Stimulated activated naive CD4-positive, alpha-beta T cell treated with Interleukin-2 at 50 U/mL for 16 hours (primary cell): ENCODE results near the gene REEP1.
"Not testable (repeated sequence)": the region's sequence is repeated elsewhere in the genome, so short reads cannot be mapped to it uniquely, and the experiment has no call there.

Experiments
- DNase-seq: peaks from one replicate; lab custom pipeline; 2025; lab: John Stamatoyannopoulos, UW

The REEP1 gene

DNA sequence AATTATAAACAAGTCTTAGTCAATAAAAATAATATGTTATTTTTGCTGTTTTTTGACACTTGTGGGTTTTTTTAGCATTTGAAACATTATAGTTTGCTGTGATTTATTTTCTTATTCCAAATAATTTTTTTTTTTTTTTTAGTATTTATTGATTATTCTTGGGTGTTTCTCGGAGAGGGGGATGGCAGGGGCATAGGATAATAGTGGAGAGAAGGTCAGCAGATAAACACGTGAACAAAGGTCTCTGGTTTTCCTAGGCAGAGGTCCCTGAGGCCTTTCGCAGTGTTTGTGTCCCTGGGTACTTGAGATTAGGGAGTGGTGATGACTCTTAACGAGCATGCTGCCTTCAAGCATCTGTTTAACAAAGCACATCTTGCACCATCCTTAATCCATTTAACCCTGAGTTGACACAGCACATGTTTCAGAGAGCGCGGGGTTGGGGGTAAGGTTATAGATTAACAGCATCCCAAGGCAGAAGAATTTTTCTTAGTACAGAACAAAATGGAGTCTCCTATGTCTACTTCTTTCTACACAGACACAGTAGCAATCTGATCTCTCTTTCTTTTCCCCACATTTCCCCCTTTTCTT lies 8.5 kb upstream of the REEP1 start:
- not testable (repeated sequence) for DNase-seq

DNA sequence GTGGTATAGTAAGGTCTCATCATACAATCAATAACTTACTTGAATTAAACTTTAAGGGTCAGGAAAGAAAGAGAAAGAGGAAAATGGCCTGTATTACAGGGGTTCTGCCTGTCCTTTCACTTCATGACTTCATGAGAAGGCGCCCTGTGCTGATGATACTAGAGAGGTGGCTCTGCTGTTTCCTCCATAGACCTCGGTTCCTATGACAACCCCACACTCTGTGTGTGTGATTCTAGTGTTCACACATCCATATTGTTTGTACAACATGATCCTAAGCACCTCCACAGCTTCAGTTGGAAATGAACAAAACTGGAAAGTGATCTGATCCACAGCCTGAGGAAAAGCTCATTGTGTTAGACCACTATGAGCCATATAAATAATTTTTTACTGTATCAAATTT lies 7.0 kb upstream of the REEP1 start:
- DNase-seq: no peak

DNA sequence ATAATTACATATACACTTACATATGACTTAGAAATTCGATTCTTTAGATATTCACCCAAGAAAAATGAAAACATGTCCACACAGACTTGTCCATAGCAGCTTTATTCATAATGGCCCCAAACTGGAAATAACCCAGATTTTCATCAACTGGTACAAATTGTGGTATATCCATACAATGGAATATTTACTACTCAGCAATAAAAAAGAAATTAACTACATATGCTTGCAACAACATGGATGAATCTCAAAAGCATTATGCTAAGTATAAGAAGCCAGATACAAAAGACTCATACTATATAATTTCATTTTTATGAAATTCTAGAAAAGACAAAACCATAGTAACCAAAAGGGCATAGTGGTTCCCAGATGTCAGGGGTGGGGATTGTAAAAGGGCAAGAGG lies 5.1 kb upstream of the REEP1 start:
- no peak for DNase-seq

DNA sequence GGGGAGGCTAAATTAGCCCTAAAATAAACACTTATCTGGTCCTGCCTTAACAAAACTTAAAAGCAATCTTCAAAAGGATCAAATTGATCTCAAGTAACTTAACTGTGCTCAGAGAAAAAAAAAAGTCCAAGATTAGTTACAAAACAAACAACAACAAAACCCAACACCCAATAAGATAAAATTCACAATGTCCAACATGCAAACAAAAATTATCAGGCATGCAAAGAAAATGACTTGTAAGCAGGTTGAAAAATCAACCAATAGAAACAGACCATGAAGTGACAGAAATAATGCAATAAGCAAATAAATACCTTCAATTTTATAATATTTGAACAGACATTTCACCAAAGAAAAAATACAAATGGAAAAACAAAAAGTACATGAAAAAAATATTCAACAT lies 4.0 kb upstream of the REEP1 start:
- no peak for DNase-seq

- DNase-seq: no peak
Observed at GRCh38 chr2:86338778-86339295, 1.4 kb upstream of the REEP1 start.

DNA sequence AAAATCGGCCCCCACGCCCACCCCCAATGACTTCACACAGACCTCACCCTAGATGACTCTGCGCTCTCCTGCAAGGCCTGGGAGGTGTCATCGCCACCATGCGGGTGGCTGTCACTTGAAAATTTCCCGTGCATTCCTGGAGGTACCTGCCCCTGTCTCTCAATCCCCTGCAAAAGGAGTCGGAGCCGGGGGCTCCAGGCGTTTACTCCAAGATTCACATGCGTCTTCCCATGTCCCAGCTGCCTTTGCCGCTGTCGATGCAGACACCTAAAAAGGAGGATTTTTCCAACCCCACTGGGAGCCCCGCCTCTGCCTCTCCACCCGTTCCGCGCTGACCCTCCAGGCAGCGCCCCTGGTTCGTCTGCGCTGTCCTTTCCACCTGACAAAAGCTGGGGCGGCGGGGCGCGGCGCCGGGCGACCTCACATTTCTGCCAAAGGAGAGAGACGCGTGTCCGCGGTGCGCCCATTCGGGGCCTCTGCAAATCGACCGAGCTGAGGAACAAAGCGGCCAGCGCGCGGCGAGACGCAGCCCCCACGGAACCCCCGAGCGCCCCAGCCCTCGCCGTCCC lies 667 bp downstream of the REEP1 start:
- DNase-seq: no peak

- no peak for DNase-seq
Observed at GRCh38 chr2:86335865-86336674, 1.4 kb downstream of the REEP1 start.

DNA sequence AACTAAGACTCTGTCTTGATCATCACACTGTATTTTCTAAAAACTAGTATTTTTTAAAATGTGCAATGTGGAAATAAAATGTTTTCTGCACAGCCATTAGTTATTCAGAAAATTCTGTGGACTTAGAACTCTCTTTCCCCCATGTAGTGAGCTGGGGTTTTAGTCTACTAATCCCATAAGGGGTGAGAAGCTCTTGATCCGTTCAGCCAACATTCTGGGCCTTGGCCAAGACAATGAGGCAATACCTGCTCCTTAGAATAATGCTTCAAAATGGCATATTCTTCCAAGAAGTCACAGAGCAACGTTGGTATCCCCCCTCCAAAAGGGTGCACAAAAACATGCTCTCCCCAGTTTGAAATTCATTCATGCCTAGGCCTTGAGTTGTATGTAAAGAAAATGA lies 4.0 kb downstream of the REEP1 start:
- DNase-seq: no peak

- no peak for DNase-seq
Observed at GRCh38 chr2:86332654-86333053, 4.8 kb downstream of the REEP1 start.

GRCh38 chr2:86331384-86331783 lies 6.0 kb downstream of the REEP1 start:
- no peak for DNase-seq

- DNase-seq: no peak
Observed at GRCh38 chr2:86330001-86330400, 7.4 kb downstream of the REEP1 start.

DNA sequence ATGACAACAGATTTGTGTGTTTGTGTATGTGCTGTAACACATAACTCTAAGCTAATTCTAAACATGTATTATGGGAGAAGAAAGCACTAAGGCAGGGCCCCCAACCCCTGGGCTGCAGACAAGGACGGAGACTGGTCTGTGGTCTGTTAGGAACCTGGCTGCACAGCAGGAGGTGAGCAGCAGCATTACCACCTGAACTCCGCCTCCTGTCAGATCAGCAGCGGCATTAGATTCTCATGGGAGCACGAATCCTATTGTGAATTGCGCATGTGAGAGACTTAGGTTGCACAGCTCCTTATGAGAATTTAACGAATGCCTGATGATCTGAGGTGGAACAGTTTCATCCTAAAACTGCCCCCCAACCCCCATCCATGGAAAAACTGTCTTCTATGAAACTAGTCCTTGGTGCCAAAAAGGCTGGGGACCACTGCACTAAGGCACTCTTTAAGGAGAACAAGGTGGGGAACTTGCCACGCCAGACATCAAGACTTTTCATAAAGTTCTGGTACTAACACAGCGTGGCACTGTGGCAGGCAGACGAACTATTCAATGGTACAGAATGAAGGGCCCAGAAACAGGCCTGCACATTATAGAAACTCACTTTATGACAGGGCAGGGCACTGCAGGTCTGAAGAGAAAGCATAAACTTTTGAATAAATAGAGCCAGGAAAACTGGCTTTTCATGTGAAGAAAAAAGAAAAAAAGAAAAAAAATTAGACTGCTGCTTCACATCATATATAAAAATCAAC lies 14.0 kb downstream of the REEP1 start:
- DNase-seq: no peak

- DNase-seq: no peak
Observed at GRCh38 chr2:86319700-86320580, 17.5 kb downstream of the REEP1 start.

DNA sequence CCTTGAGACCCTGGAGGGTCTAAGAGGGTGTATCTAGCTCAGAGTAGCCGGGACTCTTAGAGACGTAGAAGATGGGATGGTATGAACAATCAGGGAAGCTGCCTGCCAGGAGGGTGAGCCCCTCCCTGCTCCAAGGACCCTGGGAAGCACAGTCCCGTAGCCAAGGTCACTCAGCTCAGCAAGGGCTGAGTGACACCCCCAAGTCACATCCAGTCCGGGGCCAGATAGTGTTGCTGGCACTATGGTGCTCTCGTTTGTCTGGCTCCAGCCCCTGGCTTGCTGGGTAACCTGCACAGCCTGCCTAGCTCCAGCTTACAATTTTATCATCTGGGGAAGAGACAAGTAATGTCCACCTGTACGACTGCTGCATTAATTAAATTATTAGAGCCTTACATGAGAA lies 22.3 kb downstream of the REEP1 start:
- DNase-seq: no peak

GRCh38 chr2:86314125-86314524 lies 23.3 kb downstream of the REEP1 start:
- DNase-seq: no peak

- no peak for DNase-seq
Observed at GRCh38 chr2:86313341-86313740, 24.1 kb downstream of the REEP1 start.

DNA sequence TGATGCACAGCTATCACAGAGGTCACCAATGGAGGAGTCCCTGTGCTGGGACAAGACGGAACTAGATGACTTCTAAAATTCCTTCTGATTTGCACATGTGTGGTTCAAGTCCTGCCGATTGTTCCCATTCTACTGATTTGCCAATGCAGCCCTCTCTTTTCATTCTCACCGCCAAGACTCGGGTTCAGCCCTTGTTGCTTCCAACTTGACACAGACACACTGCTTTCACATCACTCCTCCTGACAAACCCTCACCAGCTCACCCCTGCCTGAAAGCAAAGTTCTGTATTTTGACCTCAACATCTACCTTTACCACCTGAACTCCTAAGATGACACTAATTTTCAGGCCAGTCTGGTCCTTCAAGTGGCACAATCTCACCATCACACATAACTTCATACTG lies 25.5 kb downstream of the REEP1 start:
- DNase-seq: no peak

GRCh38 chr2:86309966-86310365 lies 27.5 kb downstream of the REEP1 start:
- no peak for DNase-seq

DNA sequence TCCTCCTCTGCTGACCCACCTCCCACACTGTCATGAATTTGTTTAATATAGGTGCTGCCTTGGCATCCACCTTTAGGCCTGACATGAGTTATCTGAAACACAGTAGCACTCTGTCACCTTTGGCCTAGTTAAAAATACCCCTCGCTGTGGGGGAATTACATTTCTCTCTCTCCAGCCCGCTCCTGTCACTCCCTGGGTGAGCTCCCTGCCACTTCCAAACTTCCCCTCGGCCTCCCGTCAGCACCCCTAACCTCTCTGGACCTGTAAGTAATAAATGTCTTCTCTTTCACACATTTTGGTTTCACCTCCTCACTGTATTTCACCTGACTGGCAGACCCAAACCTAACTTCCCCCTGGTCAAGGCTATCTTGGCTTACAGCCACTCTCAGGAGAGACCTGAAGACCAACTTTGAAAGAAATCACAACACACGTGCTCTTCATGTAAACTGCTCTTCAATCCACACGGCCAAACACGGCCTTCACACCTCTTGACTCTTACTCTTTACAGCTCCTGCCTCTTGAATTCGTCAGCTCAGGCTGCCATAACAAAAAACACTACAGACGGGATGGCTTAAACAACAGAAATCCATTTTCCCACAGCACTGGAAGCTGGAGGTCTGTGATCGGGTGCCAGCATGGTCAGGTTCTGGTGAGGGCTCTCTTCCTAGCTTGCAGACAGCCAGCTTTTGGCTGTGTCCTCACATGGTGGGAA lies 28.3 kb downstream of the REEP1 start:
- DNase-seq: no peak

DNA sequence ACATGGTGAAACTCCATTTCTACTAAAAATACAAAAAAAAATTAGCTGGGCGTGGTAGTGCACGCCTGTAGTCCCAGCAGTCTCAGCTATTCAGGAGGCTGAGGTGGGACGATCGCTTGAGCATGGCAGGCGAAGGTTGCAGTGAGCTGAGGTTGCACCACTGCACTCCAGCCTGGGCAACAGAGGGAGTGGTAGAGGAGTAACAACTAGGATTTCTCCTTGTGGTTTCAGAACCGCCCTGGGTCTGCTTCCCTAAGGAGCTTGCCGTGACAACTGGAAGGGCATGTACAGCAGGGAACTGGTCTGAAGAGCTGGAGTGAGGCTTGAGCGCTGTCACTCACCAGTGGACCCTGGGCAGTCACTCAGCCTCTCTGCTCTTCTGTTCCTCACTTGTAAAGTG lies 29.1 kb downstream of the REEP1 start:
- no peak for DNase-seq

DNA sequence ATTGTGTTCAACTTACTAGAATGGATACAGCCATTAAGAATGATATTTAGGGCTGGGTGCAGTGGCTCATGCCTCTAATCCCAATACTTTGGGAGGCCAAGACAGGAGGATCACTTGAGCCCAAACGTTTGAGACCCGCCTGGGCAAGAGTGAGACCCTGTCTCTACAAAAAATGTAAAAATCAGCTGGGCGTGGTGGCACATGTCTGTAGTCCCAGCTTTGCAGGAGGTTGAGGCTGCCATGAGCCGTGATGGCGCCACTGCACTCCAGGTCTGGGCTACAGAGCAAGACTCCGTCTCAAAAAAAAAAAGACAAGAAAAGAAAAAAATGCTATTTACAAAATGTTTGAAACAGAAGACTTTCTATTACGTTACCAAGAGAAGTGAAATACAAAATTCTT lies 30.0 kb downstream of the REEP1 start:
- no peak for DNase-seq
